Trophoblast cell (in vitro differentiated cells and primary cell): Measurements from ENCODE around the gene LARP6.
"Not testable (repeated sequence)": the region's sequence is repeated elsewhere in the genome, so short reads cannot be mapped to it uniquely, and the experiment has no call there.

Experiments used
- DNase-seq, 2 donors: peaks; one replicate each; pipeline ENCODE4 v3.0.0-alpha.2; 2016
- H2AFZ ChIP-seq: 2 replicates; pipeline ENCODE4 v1.6.1; 2013; ENCODE audit warnings: low read length, moderate library complexity, mild to moderate bottlenecking; ENCODE audit not compliant: insufficient read depth, poor library complexity
- H2AK5ac ChIP-seq: 2 replicates; pipeline ENCODE4 v1.6.1; 2013; ENCODE audit warnings: mild to moderate bottlenecking, low read length
- H2BK120ac ChIP-seq: 2 replicates; pipeline ENCODE4 v1.6.1; 2013; ENCODE audit warnings: low read length, mild to moderate bottlenecking, moderate library complexity; ENCODE audit not compliant: insufficient read depth, poor library complexity
- H2BK12ac ChIP-seq: 2 replicates; pipeline ENCODE4 v1.6.1; 2013; ENCODE audit warnings: mild to moderate bottlenecking, low read length, moderate library complexity
- H2BK5ac ChIP-seq: 2 replicates; pipeline ENCODE4 v1.6.1; 2013; ENCODE audit warnings: low read length, low read depth, moderate library complexity, mild to moderate bottlenecking; ENCODE audit not compliant: poor library complexity
- H3K14ac ChIP-seq: 2 replicates; pipeline ENCODE4 v1.6.1; 2013; ENCODE audit warnings: mild to moderate bottlenecking, low read length
- H3K18ac ChIP-seq: 2 replicates; pipeline ENCODE4 v1.6.1; 2013; ENCODE audit warnings: mild to moderate bottlenecking, low read length
- H3K23ac ChIP-seq: 2 replicates; pipeline ENCODE4 v1.6.1; 2013; ENCODE audit warnings: low read length
- H3K27ac ChIP-seq: 2 replicates; pipeline ENCODE4 v1.5.1; 2013; ENCODE audit warnings: low read depth, mild to moderate bottlenecking, inconsistent platforms, low read length, moderate library complexity
- H3K27me3 ChIP-seq: 2 replicates; pipeline ENCODE4 v1.6.1; 2013; ENCODE audit warnings: inconsistent platforms, mild to moderate bottlenecking, low read length, moderate library complexity; ENCODE audit not compliant: insufficient read depth
- H3K36me3 ChIP-seq, 2 experiments: 1 replicate in 1 of 2; 2 replicates in 1 of 2; pipeline ENCODE4 v1.6.1; 2013; ENCODE audit warnings: low read length in 2 of 2, mild to moderate bottlenecking in 2 of 2, moderate library complexity in 1 of 2; ENCODE audit not compliant: insufficient read depth in 2 of 2, control insufficient read depth in 1 of 2
- H3K4ac ChIP-seq: 2 replicates; pipeline ENCODE4 v1.6.1; 2013; ENCODE audit warnings: low read depth, mild to moderate bottlenecking, low read length, moderate library complexity
- H3K4me1 ChIP-seq, 2 experiments: 1 replicate in 1 of 2; 2 replicates in 1 of 2; pipeline ENCODE4 v1.6.1; 2013; ENCODE audit warnings: low read length in 2 of 2, mild to moderate bottlenecking in 2 of 2, moderate library complexity in 1 of 2; ENCODE audit not compliant: insufficient read depth in 2 of 2, control insufficient read depth in 1 of 2
- H3K4me2 ChIP-seq: 2 replicates; pipeline ENCODE4 v1.6.1; 2013; ENCODE audit warnings: inconsistent platforms, mild to moderate bottlenecking, low read length, moderate library complexity
- H3K4me3 ChIP-seq: 2 replicates; pipeline ENCODE4 v1.5.1; 2013; ENCODE audit warnings: mild to moderate bottlenecking, low read depth, low read length, inconsistent platforms
- H3K79me1 ChIP-seq: one replicate; pipeline ENCODE4 v1.6.1; 2013; ENCODE audit warnings: low read length
- H3K79me2 ChIP-seq: 2 replicates; pipeline ENCODE4 v1.6.1; 2013; ENCODE audit warnings: low read length, mild to moderate bottlenecking; ENCODE audit not compliant: control insufficient read depth, insufficient read depth, poor library complexity
- H3K9ac ChIP-seq: 2 replicates; pipeline ENCODE4 v1.6.1; 2013; ENCODE audit warnings: mild to moderate bottlenecking, low read length
- H3K9me3 ChIP-seq: 2 replicates; pipeline ENCODE4 v1.6.1; 2013; ENCODE audit warnings: low read depth, mild to moderate bottlenecking, control low read depth, inconsistent platforms, low read length; ENCODE audit not compliant: insufficient read depth
- H4K12ac ChIP-seq: 2 replicates; pipeline ENCODE4 v1.6.1; 2013; ENCODE audit warnings: low read depth, mild to moderate bottlenecking, low read length, moderate library complexity
- H4K8ac ChIP-seq: 2 replicates; pipeline ENCODE4 v1.6.1; 2013; ENCODE audit warnings: low read depth, mild to moderate bottlenecking, low read length, moderate library complexity
- H4K91ac ChIP-seq: one replicate; pipeline ENCODE4 v1.6.1; 2013; ENCODE audit warnings: low read depth, mild to moderate bottlenecking, low read length, moderate library complexity
- WGBS: extraction: QIAGEN DNeasy Blood & Tissue Kit; methylation state at CpG from one replicate; pipeline ENCODE4 v1.1.7; 2013; ENCODE audit warnings: missing lambda C conversion rate; ENCODE audit not compliant: insufficient read length, insufficient coverage; ENCODE audit errors: extremely low coverage; 5-methylcytosine and 5-hydroxymethylcytosine counted together

The LARP6 gene

DNA sequence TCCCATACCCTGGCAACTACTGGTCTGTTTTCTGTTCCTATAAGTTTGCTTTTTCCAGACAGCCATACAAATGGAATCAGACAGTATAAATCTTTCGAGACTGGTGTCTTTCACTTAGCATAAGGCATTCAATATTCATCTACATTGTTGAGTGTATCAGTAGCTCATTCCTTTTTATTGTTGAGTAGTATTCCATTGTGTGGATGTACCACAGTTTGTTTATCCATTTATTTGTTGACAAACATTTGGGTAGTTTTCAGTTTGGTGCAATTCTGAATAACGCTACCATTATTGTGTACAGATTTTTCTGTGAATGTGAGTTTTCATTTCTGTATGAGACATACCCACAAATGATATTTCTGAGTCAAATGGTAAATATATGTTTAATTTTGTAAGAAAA, 35.4 kb downstream of the LARP6 start:
- DNase-seq: no peak
- no peak overlapping the region for H4K8ac ChIP-seq
- no peak overlapping the region for H3K4me3 ChIP-seq
- no peak overlapping the region for H3K14ac ChIP-seq
- no peaks in the 10 kb centered on the region for H3K27me3 ChIP-seq
- H3K23ac ChIP-seq: no peak overlapping the region
- no CpG with 5 or more reads among the region's 2 CpGs for WGBS
- no peaks in the 10 kb centered on the region for H3K79me1 ChIP-seq
- H2BK5ac ChIP-seq: no peak overlapping the region
- no peak overlapping the region for H3K4me2 ChIP-seq
- no peak overlapping the region for H2AFZ ChIP-seq
- no peak overlapping the region for H2AK5ac ChIP-seq
- no peak overlapping the region for H2BK120ac ChIP-seq
- H4K91ac ChIP-seq: no peak overlapping the region
- no peak overlapping the region for H3K4ac ChIP-seq
- no peaks in the 10 kb centered on the region for H3K9me3 ChIP-seq
- H3K4me1 ChIP-seq: no peaks in the 10 kb centered on the region
- H3K9ac ChIP-seq: no peak overlapping the region
- no peak overlapping the region for H3K18ac ChIP-seq
- no peak overlapping the region for H4K12ac ChIP-seq
- no peak overlapping the region for H2BK12ac ChIP-seq
- H3K79me2 ChIP-seq: no peaks in the 10 kb centered on the region
- no peak overlapping the region for H3K27ac ChIP-seq
- H3K36me3 ChIP-seq: no peaks in the 10 kb centered on the region

DNA sequence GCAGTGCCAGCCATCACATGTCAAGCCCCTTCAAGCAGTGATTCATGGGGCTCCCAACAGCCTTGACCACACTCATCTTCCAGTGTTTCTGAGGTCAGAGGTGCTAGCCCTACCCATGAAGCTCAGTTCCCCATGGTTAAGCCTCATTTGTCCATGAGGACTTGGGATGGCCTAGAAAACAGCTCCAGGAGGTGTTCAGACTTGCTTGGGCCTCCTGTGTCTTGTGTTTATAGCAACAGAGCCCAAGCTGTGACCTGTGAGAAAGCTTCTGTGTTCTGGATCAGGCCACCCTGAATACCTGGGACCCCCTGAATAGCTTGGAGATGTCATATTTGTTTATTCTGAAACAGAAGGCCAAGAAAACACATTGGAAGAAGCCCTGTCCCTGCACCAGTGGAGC, 36.7 kb downstream of the LARP6 start:
- H4K8ac ChIP-seq: no peak overlapping the region
- no peak overlapping the region for H2BK12ac ChIP-seq
- H2BK120ac ChIP-seq: no peak overlapping the region
- no peaks in the 10 kb centered on the region for H3K36me3 ChIP-seq
- no peak overlapping the region for H2BK5ac ChIP-seq
- no peak for DNase-seq
- H3K4ac ChIP-seq: no peak overlapping the region
- no peak overlapping the region for H2AFZ ChIP-seq
- no peaks in the 10 kb centered on the region for H3K79me1 ChIP-seq
- H3K27me3 ChIP-seq: no peaks in the 10 kb centered on the region
- H4K91ac ChIP-seq: no peak overlapping the region
- H3K4me3 ChIP-seq: no peak overlapping the region
- no peak overlapping the region for H2AK5ac ChIP-seq
- no peaks in the 10 kb centered on the region for H3K79me2 ChIP-seq
- no peak overlapping the region for H3K4me2 ChIP-seq
- no peak overlapping the region for H3K23ac ChIP-seq
- H4K12ac ChIP-seq: no peak overlapping the region
- no peaks in the 10 kb centered on the region for H3K4me1 ChIP-seq
- no peak overlapping the region for H3K18ac ChIP-seq
- H3K27ac ChIP-seq: no peak overlapping the region
- no peak overlapping the region for H3K9ac ChIP-seq
- H3K14ac ChIP-seq: no peak overlapping the region
- H3K9me3 ChIP-seq: no peaks in the 10 kb centered on the region

DNA sequence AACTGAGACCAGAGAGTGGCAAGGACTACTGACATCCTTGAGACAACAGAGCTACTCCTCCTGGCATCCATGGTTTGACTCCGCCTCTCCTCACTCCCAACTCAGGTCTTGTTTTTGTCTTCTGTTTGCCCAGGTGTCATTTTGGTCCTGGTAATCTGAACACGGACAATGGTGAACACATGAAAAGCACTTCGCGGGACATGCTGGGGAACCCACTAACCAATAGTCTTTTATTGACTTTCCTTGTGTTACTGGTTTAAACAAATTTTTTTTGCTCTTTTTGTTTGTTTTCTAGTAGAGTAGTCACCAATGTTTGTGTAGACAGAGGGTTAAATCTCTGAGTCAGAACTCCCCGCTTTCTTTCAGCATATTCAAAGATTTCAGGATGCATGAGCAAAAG, 38.4 kb downstream of the LARP6 start:
- Histone ChIP-seq H4K91ac (no peak overlapping the region), H4K8ac (no peak overlapping the region), H3K18ac (no peak overlapping the region), H3K79me2 (no peaks in the 10 kb centered on the region), H3K79me1 (no peaks in the 10 kb centered on the region), H3K27me3 (no peaks in the 10 kb centered on the region), H3K27ac (no peak overlapping the region), H3K36me3 (no peaks in the 10 kb centered on the region), H3K9me3 (no peaks in the 10 kb centered on the region), H3K14ac (no peak overlapping the region), H3K9ac (peak overlapping the region; percentile 22), H2AK5ac (no peak overlapping the region), H2BK120ac (no peak overlapping the region), H3K23ac (no peak overlapping the region), H3K4ac (no peak overlapping the region), H2BK5ac (no peak overlapping the region), H3K4me3 (no peak overlapping the region), H2AFZ (no peak overlapping the region), H2BK12ac (no peak overlapping the region), H4K12ac (no peak overlapping the region), H3K4me1 (no peaks in the 10 kb centered on the region), H3K4me2 (no peak overlapping the region)
- no CpG with 5 or more reads among the region's 5 CpGs for WGBS
- no peak for DNase-seq

DNA sequence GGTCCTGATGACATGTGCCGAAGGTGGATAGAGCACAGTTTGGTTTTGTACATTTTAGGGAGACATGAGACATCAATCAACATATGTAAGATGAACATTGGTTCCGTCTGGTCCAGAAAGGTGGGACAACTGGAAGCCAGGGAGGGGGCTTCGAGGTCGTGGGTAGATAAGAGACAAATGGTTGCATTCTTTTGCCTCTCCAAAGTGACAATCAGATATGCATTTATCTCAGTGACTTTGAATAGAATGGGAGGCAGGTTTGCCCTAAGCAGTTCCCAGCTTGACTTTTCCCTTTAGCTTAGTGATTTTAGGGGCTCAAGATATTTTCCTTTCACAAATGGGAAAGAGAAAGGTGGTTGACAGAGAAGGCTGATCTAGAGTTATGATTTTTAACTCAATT, 38.9 kb downstream of the LARP6 start:
- H4K12ac ChIP-seq, H4K91ac ChIP-seq, H3K4me1 ChIP-seq, H3K4ac ChIP-seq, H2AFZ ChIP-seq, DNase-seq, H3K27ac ChIP-seq, H2BK12ac ChIP-seq, H3K23ac ChIP-seq, H3K79me2 ChIP-seq, H2BK120ac ChIP-seq, H3K4me3 ChIP-seq, H3K9ac ChIP-seq, H3K36me3 ChIP-seq, H3K79me1 ChIP-seq, H3K18ac ChIP-seq, H4K8ac ChIP-seq, H2BK5ac ChIP-seq, H3K14ac ChIP-seq, H3K9me3 ChIP-seq, H2AK5ac ChIP-seq, H3K4me2 ChIP-seq, H3K27me3 ChIP-seq: not testable (repeated sequence)
- no CpG with 5 or more reads among the region's 4 CpGs for WGBS
